ENCODE measurements around the gene BRD3OS. TPM values are rescaled to one million over a fixed set of nuclear protein-coding genes. Genes with fewer than 3 reads are reported as not detected.

BRD3OS gene
- total and polyA plus RNA-seq, 2 donors (not counting 3 experiments of a cell fraction or from before 2014, with no cell fraction given) = 11.9 to 15.4 TPM

DNA sequence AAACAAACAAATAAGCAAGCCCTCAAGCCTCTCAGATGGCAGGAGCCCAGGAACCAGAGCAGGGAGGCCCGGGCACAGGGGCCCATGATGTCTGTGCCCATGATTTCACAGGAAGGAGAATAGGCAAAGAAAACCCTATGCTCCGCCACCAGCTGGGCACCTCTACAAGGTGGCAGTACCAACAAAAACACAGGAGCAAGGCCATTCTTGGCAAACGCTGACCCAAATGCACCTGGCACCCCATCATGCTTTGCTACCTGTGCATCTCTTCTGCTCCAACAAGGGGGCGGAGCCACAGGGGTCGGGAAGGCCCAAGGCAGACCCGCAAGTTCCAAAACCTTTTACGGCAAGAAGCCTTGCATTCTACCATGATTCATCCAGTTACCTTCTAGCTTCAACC, 39.4 kb downstream of the BRD3OS start:
- Histone ChIP-seq H3K9me1 (replicated peaks; ENCODE audit: control insufficient read depth, extremely low read depth, insufficient read depth, low read length) (no peaks in the 10 kb centered on the region), H3K27ac (ENCODE audit: insufficient read depth, low read depth, low read length) (no peak overlapping the region), H3K9ac (replicated peaks; ENCODE audit: extremely low read depth, insufficient read depth, low read length) (no peak overlapping the region), H3K27me3 (ENCODE audit: control insufficient read depth in 2 of 2, insufficient read depth in 2 of 2, low read length in 2 of 2) (peaks cover 4 to 6% of the 10 kb centered on the region in 2 experiments), H2AFZ (ENCODE audit: low read depth, low read length) (no peak overlapping the region), H3K79me2 (ENCODE audit: control insufficient read depth, insufficient read depth, low read length) (peaks cover 70% of the 10 kb centered on the region), H3K9me3 (replicated peaks; ENCODE audit: control insufficient read depth, insufficient read depth, low read length) (no peaks in the 10 kb centered on the region), H3K4me1 (ENCODE audit: control insufficient read depth, extremely low read depth, insufficient read depth, low read length) (peaks cover 12% of the 10 kb centered on the region), H3K4me3 (replicated peaks in 1 of 3; ENCODE audit: insufficient read depth in 1 of 3, low read depth in 1 of 3, low read length in 3 of 3) (no peak overlapping the region), H3K36me3 (ENCODE audit: control insufficient read depth in 2 of 2, extremely low read depth in 1 of 2, insufficient read depth in 2 of 2, low read length in 2 of 2) (no peaks in the 10 kb centered on the region), H3K4me2 (ENCODE audit: insufficient read depth, low read length) (no peak overlapping the region), H4K20me1 (replicated peaks; ENCODE audit: control insufficient read depth, extremely low read depth, insufficient read depth, low read length) (peaks cover 5% of the 10 kb centered on the region)
- CTCF ChIA-PET = no interaction called here
- no TSS peak for BruUV-seq (replicated peaks)
- dilution Hi-C loops (cut with MboI; ENCODE audit: extremely low pct_ligation_motif_present, low sequenced_read_pairs) (no loop called here), intact Hi-C loops (cut with micrococcal nuclease) (loop anchor here (10.0 kb wide), 1 partner anchor 380 kb away; no protein-coding TSS in a partner anchor)
- TF ChIP-seq MAX (IDR thresholded peaks at IDR 0.05; ENCODE audit: insufficient read depth, insufficient read length) (no peak), POLR2A (IDR thresholded peaks at IDR 0.05; ENCODE audit: low read depth, low read length) (no peak), EZH2 (IDR thresholded peaks at IDR 0.05; ENCODE audit: borderline replicate concordance, low read depth, low read length, severe bottlenecking) (no peak), JUN (IDR thresholded peaks at IDR 0.05; ENCODE audit: borderline replicate concordance, insufficient read depth, insufficient read length, low read depth) (no peak)
- FAIRE-seq = no peak
- no peak for DNase-seq (ENCODE audit: low read depth, low spot score)
- POLR2A ChIA-PET = no interaction called here

GRCh38 chr9:134065612-134066419, 40.5 kb downstream of the BRD3OS start:
- peaks cover 14 to 15% of the 10 kb centered on the region in 2 experiments for H3K27me3 ChIP-seq (ENCODE audit: control insufficient read depth in 2 of 2, insufficient read depth in 2 of 2, low read length in 2 of 2)
- intact Hi-C loops (cut with micrococcal nuclease) (loop anchor here (2.0 to 10.0 kb wide), 2 partner anchors 97 to 379 kb away; no protein-coding TSS in a partner anchor), dilution Hi-C loops (cut with MboI; ENCODE audit: extremely low pct_ligation_motif_present, low sequenced_read_pairs) (no loop called here)
- H3K36me3 ChIP-seq (ENCODE audit: control insufficient read depth in 2 of 2, extremely low read depth in 1 of 2, insufficient read depth in 2 of 2, low read length in 2 of 2) = no peaks in the 10 kb centered on the region
- no peaks in the 10 kb centered on the region for H3K9me3 ChIP-seq (replicated peaks; ENCODE audit: control insufficient read depth, insufficient read depth, low read length)
- no peak overlapping the region for H3K27ac ChIP-seq (ENCODE audit: insufficient read depth, low read depth, low read length)
- H2AFZ ChIP-seq (ENCODE audit: low read depth, low read length) = no peak overlapping the region
- peak; percentile 62 for DNase-seq (ENCODE audit: low read depth, low spot score)
- peak overlapping the region; percentile 84 for H3K9ac ChIP-seq (replicated peaks; ENCODE audit: extremely low read depth, insufficient read depth, low read length)
- BruUV-seq (replicated peaks) = TSS peak; percentile 35
- peak; percentile 87 for FAIRE-seq
- ChIA-PET POLR2A (no interaction called here), CTCF (interaction anchor here (0.8 to 1.7 kb wide), 4 partner anchors 9 to 70 kb away, joined by 3 to 7 read pairs (median 4); partner anchors contain the start of gene WDR5)
- H3K9me1 ChIP-seq (replicated peaks; ENCODE audit: control insufficient read depth, extremely low read depth, insufficient read depth, low read length) = no peaks in the 10 kb centered on the region
- peaks cover 5% of the 10 kb centered on the region for H4K20me1 ChIP-seq (replicated peaks; ENCODE audit: control insufficient read depth, extremely low read depth, insufficient read depth, low read length)
- H3K4me3 ChIP-seq (replicated peaks in 1 of 3; ENCODE audit: insufficient read depth in 1 of 3, low read depth in 1 of 3, low read length in 3 of 3) = peak overlapping the region; percentile 73 to 92 (median 78)
- H3K79me2 ChIP-seq (ENCODE audit: control insufficient read depth, insufficient read depth, low read length) = peaks cover 61% of the 10 kb centered on the region
- H3K4me2 ChIP-seq (ENCODE audit: insufficient read depth, low read length) = peak overlapping the region; percentile 85
- H3K4me1 ChIP-seq (ENCODE audit: control insufficient read depth, extremely low read depth, insufficient read depth, low read length) = peaks cover 12% of the 10 kb centered on the region
- TF ChIP-seq POLR2A (IDR thresholded peaks at IDR 0.05; ENCODE audit: low read depth, low read length) (no peak), GATA2 (IDR thresholded peaks at IDR 0.05; ENCODE audit: insufficient read depth, insufficient read length, low read depth, low read length) (peak; percentile 82)
